HepG2 (cell line): ENCODE data around the gene STMN3. TPM values are rescaled to one million over a fixed set of nuclear protein-coding genes. Genes with fewer than 3 reads are reported as not detected.

Experiments used
- ARID2 ChIP-seq: sonication (generic); formaldehyde crosslinking; IDR thresholded peaks from 2 replicates; pipeline ENCODE4 v1.8.1; 2022; ENCODE audit warnings: mild to moderate bottlenecking, missing genetic modification reagents, borderline replicate concordance
- ELF3 ChIP-seq: IDR thresholded peaks from 2 replicates; pipeline ENCODE4 v1.6.1; 2016; ENCODE audit warnings: missing genetic modification reagents, missing compliant biosample characterization
- FOXA3 ChIP-seq: IDR thresholded peaks from 2 replicates; pipeline ENCODE4 v1.6.1; 2016; ENCODE audit warnings: missing genetic modification reagents, missing compliant biosample characterization
- GATA4 ChIP-seq: sonication (generic); IDR thresholded peaks from 2 replicates; pipeline ENCODE4 v1.6.1; 2016; ENCODE audit warnings: antibody characterized with exemption, low read depth, borderline replicate concordance
- HNF1B ChIP-seq: sonication (generic); formaldehyde crosslinking; IDR thresholded peaks from 2 replicates; pipeline ENCODE4 v1.5.1; 2020; ENCODE audit warnings: mild to moderate bottlenecking, moderate library complexity, missing genetic modification reagents
- KDM3A ChIP-seq: IDR thresholded peaks from 2 replicates; pipeline ENCODE4 v1.6.1; 2018; ENCODE audit warnings: low read depth, missing compliant biosample characterization
- KLF6 ChIP-seq: IDR thresholded peaks from 2 replicates; pipeline ENCODE4 v1.8.0; 2016; ENCODE audit warnings: missing biosample characterization, missing genetic modification reagents
- KMT2B ChIP-seq: IDR thresholded peaks from 2 replicates; pipeline ENCODE4 v1.6.1; 2016; ENCODE audit warnings: missing genetic modification reagents, missing compliant biosample characterization
- NCOA1 ChIP-seq: sonication (generic); formaldehyde crosslinking; IDR thresholded peaks from 2 replicates; pipeline ENCODE4 v1.9.0; 2021; ENCODE audit warnings: missing genetic modification reagents
- PITX1 ChIP-seq: sonication (generic); formaldehyde crosslinking; IDR thresholded peaks from 2 replicates; pipeline ENCODE4 v1.5.1; 2020; ENCODE audit warnings: mild to moderate bottlenecking, missing genetic modification reagents
- PPARG ChIP-seq: conservative IDR thresholded peaks from 2 replicates; pipeline ENCODE4 v1.6.1; 2016; ENCODE audit warnings: missing biosample characterization, missing genetic modification reagents
- RORA ChIP-seq: sonication (generic); formaldehyde crosslinking; IDR thresholded peaks from 2 replicates; pipeline ENCODE4 v1.5.0; 2020; ENCODE audit warnings: mild to moderate bottlenecking, missing genetic modification reagents, moderate library complexity
- SP1 ChIP-seq, 2 experiments: fragments of 450-650 bp in 1 of 2; sonication (generic) in 1 of 2; formaldehyde crosslinking in 1 of 2; IDR thresholded peaks; 2 replicates each; pipeline versions ENCODE4 v1.4.0 to v1.6.1; 2016 to 2020; ENCODE audit warnings: missing genetic modification reagents in 1 of 2
- TP53 ChIP-seq: sonication (generic); formaldehyde crosslinking; conservative IDR thresholded peaks from 2 replicates; pipeline ENCODE4 v1.4.0; 2020; ENCODE audit warnings: missing genetic modification reagents
- ZNF3 ChIP-seq: IDR thresholded peaks from 2 replicates; pipeline ENCODE4 v1.7.0; 2017; ENCODE audit warnings: inconsistent platforms
- ZNF333 ChIP-seq: sonication (generic); formaldehyde crosslinking; IDR thresholded peaks from 2 replicates; pipeline ENCODE4 v1.4.0; 2020; ENCODE audit warnings: mild to moderate bottlenecking, missing genetic modification reagents, borderline replicate concordance
- ZNF383 ChIP-seq: sonication (generic); formaldehyde crosslinking; IDR thresholded peaks from 2 replicates; pipeline ENCODE4 v1.4.0; 2020; ENCODE audit warnings: missing genetic modification reagents, mild to moderate bottlenecking, borderline replicate concordance
- ZNF550 ChIP-seq: sonication (generic); formaldehyde crosslinking; IDR thresholded peaks from 2 replicates; pipeline ENCODE4 v1.4.0; 2020; ENCODE audit warnings: mild to moderate bottlenecking, missing genetic modification reagents, borderline replicate concordance
- ZNF605 ChIP-seq: sonication (generic); formaldehyde crosslinking; IDR thresholded peaks from 2 replicates; pipeline ENCODE4 v1.8.0; 2022; ENCODE audit warnings: mild to moderate bottlenecking, missing genetic modification reagents
- ZNF83 ChIP-seq: sonication (generic); formaldehyde crosslinking; IDR thresholded peaks from 2 replicates; pipeline ENCODE4 v1.4.0; 2020; ENCODE audit warnings: missing genetic modification reagents, mild to moderate bottlenecking, borderline replicate concordance
- ZSCAN5A ChIP-seq: sonication (generic); formaldehyde crosslinking; IDR thresholded peaks from 2 replicates; pipeline ENCODE4 v1.8.0; 2022; ENCODE audit warnings: mild to moderate bottlenecking, missing genetic modification reagents, borderline replicate concordance
- ZSCAN9 ChIP-seq: IDR thresholded peaks from 2 replicates; pipeline ENCODE4 v1.6.1; 2016; ENCODE audit warnings: borderline replicate concordance
- polyA plus RNA-seq, 8 experiments: library from polyadenylated mRNA; depleted of rRNA in 3 of 8; stranded (reverse) in 7 of 8; unstranded in 1 of 8; fragments of >200 nt; fragmentation: Illumina TruSeq in 4 of 8; extraction: Trizol in 4 of 8; gene quantifications; 2 replicates each; pipeline versions ENCODE4 v1.2.1 to v1.2.3, GENCODE V29; 2011 to 2016; ENCODE audit warnings: low read depth in 4 of 8, missing spikeins in 1 of 8, mixed read lengths in 1 of 8; ENCODE audit not compliant: insufficient read depth in 1 of 8
- total RNA-seq, 5 experiments: library from RNA; depleted of rRNA; stranded (reverse); fragments of >200 nt; fragmentation: Illumina TruSeq; extraction: Trizol; gene quantifications; 2 replicates each; pipeline ENCODE4 v1.2.3, GENCODE V29; 2016; ENCODE audit warnings: low read depth in 1 of 5
- TF ChIP-seq, protein P1 (sequence below): sonication (generic); formaldehyde crosslinking; IDR thresholded peaks from 2 replicates; pipeline ENCODE4 v1.4.0; 2020; ENCODE audit warnings: missing genetic modification reagents
- TF ChIP-seq, protein P2 (sequence below): sonication (generic); formaldehyde crosslinking; IDR thresholded peaks from 2 replicates; pipeline ENCODE4 v1.5.1; 2020; ENCODE audit warnings: missing genetic modification reagents, mild to moderate bottlenecking, borderline replicate concordance

Gene STMN3
- total and polyA plus RNA-seq, 2 of the 13 experiments (the other 11 are each of a cell fraction or from before 2014, with no cell fraction given) = 21.0 to 48.3 TPM

DNA sequence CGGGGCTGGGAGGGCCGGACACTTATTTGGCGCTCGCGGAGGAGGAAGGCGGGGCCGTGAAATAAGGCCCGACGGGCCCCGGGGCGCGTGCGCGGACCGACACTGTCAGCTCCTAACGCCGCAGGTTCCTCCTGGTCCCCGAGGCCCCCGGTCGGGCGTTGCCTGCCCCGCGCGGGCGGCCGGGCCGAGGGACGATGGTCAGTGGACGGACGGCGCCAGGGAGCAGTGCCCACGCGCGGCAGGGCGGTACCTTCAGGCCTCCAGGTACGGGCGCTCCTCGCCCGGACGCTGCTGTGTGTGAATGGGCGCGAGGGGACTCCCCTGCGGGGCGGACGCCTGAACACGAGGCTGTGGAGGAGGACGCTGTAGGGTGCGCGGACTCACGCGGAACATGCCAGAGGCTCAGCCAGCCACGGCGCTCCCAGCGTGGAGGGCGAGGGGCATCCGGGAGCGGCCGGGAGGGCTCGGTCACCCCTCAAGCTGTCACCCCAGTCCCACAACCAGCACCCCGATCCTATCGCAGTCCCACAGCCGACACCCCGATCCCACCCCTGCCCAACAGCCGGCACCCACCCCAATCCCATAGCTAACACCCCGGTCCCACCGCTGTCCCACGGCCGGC, 26.0 kb downstream of the STMN3 start (continued):
- peak; percentile 62; the same call in 1 of the 2 replicates for TF ChIP-seq ZNF605
- peak; percentile 79 for TF ChIP-seq PITX1 (CRISPR knock-in tag)
- TF ChIP-seq, protein P1, sequence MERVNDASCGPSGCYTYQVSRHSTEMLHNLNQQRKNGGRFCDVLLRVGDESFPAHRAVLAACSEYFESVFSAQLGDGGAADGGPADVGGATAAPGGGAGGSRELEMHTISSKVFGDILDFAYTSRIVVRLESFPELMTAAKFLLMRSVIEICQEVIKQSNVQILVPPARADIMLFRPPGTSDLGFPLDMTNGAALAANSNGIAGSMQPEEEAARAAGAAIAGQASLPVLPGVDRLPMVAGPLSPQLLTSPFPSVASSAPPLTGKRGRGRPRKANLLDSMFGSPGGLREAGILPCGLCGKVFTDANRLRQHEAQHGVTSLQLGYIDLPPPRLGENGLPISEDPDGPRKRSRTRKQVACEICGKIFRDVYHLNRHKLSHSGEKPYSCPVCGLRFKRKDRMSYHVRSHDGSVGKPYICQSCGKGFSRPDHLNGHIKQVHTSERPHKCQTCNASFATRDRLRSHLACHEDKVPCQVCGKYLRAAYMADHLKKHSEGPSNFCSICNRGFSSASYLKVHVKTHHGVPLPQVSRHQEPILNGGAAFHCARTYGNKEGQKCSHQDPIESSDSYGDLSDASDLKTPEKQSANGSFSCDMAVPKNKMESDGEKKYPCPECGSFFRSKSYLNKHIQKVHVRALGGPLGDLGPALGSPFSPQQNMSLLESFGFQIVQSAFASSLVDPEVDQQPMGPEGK (CRISPR knock-in tag) = peak; percentile 79
- no peak; the same call in 1 of the 2 replicates for TF ChIP-seq GATA4
- no peak for TF ChIP-seq NCOA1
- peak; percentile 55; the same call in 1 of the 2 replicates for TF ChIP-seq KMT2B (CRISPR knock-in tag)
- peak; percentile 50; the same call in 1 of the 2 replicates for TF ChIP-seq ZNF550 (CRISPR knock-in tag)
- 0 out of 2 replicates have a peak, but pooled peaks have one; percentile 55 for TF ChIP-seq ZNF3 (CRISPR knock-in tag)
- peak; percentile 89; the same call in 1 of the 2 replicates for TF ChIP-seq ARID2 (CRISPR knock-in tag)
- peak; percentile 99 for TF ChIP-seq ZNF333
- TF ChIP-seq KLF6 (CRISPR knock-in tag) = peak; percentile 96
- TF ChIP-seq ZSCAN9 (CRISPR knock-in tag) = peak; percentile 83; the same call in 1 of the 2 replicates
- TF ChIP-seq ZSCAN5A (CRISPR knock-in tag) = peak; percentile 93
- peak; percentile 85 for TF ChIP-seq TP53 (CRISPR knock-in tag)
- TF ChIP-seq FOXA3 = peak; percentile 58; the same call in 1 of the 2 replicates
- TF ChIP-seq ZNF83 (CRISPR knock-in tag) = peak; percentile 98; the same call in 1 of the 2 replicates
- TF ChIP-seq ELF3 (CRISPR knock-in tag) = no peak
- TF ChIP-seq, protein P2, sequence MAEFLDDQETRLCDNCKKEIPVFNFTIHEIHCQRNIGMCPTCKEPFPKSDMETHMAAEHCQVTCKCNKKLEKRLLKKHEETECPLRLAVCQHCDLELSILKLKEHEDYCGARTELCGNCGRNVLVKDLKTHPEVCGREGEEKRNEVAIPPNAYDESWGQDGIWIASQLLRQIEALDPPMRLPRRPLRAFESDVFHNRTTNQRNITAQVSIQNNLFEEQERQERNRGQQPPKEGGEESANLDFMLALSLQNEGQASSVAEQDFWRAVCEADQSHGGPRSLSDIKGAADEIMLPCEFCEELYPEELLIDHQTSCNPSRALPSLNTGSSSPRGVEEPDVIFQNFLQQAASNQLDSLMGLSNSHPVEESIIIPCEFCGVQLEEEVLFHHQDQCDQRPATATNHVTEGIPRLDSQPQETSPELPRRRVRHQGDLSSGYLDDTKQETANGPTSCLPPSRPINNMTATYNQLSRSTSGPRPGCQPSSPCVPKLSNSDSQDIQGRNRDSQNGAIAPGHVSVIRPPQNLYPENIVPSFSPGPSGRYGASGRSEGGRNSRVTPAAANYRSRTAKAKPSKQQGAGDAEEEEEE (CRISPR knock-in tag) = no peak
- TF ChIP-seq KDM3A (CRISPR knock-in tag) = peak; percentile 80; the same call in 1 of the 2 replicates
- TF ChIP-seq PPARG (CRISPR knock-in tag) = peak; percentile 64; the same call in 1 of the 2 replicates
- TF ChIP-seq RORA (CRISPR knock-in tag) = no peak
- TF ChIP-seq HNF1B (CRISPR knock-in tag) = peak; percentile 84
- TF ChIP-seq ZNF383 = 0 out of 2 replicates have a peak, but pooled peaks have one; percentile 31
- no peak for TF ChIP-seq SP1 (IDR thresholded peaks at IDR 0.05)
- TF ChIP-seq SP1 (CRISPR knock-in tag; IDR thresholded peaks at IDR 0.05) = peak; percentile 90
